ENCODE results near the gene PSMB5. TPM values are rescaled to one million over a fixed set of nuclear protein-coding genes. Genes with fewer than 3 reads are reported as not detected.

Gene PSMB5
- total and polyA plus RNA-seq, 2 of the 13 experiments (the other 11 are each of a cell fraction or from before 2014, with no cell fraction given) = 705 to 871 TPM

DNA sequence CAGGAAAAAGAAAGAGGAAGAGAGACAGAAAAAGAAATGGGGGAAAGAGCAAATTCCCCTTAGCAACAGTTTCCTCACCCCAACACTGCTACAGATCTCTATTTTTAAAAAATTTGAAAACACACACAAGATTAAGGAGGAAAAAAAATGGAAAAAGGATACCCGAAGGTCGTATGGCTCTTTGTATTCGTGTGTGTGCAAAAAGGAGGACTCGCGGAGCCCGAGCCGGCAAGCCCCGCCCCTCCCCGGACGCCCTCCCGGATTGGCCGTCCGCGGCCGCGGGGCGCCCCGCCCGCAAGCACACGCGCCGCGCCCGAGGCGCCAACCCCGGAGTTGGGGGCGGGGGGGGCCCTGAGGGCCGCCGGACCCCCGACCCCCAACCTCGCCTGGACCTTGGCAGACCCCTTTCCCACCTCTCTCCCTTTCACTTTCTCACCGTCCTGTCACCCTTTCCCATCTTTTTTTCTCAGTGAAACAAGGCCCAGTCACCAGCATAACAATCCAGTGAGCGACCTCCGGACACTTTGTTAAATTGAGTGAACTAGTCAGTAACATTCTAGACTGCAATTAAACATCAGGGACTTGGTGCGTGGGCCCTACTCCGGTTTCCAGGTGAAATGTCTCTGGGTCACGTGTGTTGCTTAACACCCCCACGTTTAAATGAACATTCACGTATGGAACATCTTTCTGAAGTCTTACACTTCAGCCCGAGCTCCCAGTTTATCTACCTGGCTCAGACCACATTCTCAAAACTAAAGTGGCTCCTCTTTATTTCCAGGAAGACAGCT is 24.6 kb downstream of the PSMB5 start, which contains the start of gene C14orf93 (continued):
- TF ChIP-seq GPBP1L1 (CRISPR knock-in tag; IDR thresholded peaks at IDR 0.05) = no peak
- TF ChIP-seq, protein P1, sequence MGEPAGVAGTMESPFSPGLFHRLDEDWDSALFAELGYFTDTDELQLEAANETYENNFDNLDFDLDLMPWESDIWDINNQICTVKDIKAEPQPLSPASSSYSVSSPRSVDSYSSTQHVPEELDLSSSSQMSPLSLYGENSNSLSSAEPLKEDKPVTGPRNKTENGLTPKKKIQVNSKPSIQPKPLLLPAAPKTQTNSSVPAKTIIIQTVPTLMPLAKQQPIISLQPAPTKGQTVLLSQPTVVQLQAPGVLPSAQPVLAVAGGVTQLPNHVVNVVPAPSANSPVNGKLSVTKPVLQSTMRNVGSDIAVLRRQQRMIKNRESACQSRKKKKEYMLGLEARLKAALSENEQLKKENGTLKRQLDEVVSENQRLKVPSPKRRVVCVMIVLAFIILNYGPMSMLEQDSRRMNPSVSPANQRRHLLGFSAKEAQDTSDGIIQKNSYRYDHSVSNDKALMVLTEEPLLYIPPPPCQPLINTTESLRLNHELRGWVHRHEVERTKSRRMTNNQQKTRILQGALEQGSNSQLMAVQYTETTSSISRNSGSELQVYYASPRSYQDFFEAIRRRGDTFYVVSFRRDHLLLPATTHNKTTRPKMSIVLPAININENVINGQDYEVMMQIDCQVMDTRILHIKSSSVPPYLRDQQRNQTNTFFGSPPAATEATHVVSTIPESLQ (CRISPR knock-in tag; conservative IDR thresholded peaks at IDR 0.05) = peak; percentile 11; the same call in 1 of the 2 replicates
- peak; percentile 15; the same call in 1 of the 2 replicates for TF ChIP-seq RAD51 (IDR thresholded peaks at IDR 0.05; ENCODE audit: borderline replicate concordance)
- TF ChIP-seq, protein P2, sequence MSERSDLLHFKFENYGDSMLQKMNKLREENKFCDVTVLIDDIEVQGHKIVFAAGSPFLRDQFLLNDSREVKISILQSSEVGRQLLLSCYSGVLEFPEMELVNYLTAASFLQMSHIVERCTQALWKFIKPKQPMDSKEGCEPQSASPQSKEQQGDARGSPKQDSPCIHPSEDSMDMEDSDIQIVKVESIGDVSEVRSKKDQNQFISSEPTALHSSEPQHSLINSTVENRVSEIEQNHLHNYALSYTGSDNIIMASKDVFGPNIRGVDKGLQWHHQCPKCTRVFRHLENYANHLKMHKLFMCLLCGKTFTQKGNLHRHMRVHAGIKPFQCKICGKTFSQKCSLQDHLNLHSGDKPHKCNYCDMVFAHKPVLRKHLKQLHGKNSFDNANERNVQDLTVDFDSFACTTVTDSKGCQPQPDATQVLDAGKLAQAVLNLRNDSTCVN (CRISPR knock-in tag; IDR thresholded peaks at IDR 0.05; ENCODE audit: borderline replicate concordance) = 0 out of 2 replicates have a peak, but pooled peaks have one; percentile 60
- peak; percentile 35 for TF ChIP-seq HNF4A (CRISPR knock-in tag; IDR thresholded peaks at IDR 0.05)
- TF ChIP-seq, protein P3, sequence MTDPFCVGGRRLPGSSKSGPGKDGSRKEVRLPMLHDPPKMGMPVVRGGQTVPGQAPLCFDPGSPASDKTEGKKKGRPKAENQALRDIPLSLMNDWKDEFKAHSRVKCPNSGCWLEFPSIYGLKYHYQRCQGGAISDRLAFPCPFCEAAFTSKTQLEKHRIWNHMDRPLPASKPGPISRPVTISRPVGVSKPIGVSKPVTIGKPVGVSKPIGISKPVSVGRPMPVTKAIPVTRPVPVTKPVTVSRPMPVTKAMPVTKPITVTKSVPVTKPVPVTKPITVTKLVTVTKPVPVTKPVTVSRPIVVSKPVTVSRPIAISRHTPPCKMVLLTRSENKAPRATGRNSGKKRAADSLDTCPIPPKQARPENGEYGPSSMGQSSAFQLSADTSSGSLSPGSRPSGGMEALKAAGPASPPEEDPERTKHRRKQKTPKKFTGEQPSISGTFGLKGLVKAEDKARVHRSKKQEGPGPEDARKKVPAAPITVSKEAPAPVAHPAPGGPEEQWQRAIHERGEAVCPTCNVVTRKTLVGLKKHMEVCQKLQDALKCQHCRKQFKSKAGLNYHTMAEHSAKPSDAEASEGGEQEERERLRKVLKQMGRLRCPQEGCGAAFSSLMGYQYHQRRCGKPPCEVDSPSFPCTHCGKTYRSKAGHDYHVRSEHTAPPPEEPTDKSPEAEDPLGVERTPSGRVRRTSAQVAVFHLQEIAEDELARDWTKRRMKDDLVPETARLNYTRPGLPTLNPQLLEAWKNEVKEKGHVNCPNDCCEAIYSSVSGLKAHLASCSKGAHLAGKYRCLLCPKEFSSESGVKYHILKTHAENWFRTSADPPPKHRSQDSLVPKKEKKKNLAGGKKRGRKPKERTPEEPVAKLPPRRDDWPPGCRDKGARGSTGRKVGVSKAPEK (CRISPR knock-in tag; IDR thresholded peaks at IDR 0.05; ENCODE audit: borderline replicate concordance) = 0 out of 2 replicates have a peak, but pooled peaks have one; percentile 13
- no peak for TF ChIP-seq ZNF143 (CRISPR knock-in tag; IDR thresholded peaks at IDR 0.05)
- TF ChIP-seq ZFX (CRISPR knock-in tag; IDR thresholded peaks at IDR 0.05; ENCODE audit: low read depth) = peak; percentile 81
- TF ChIP-seq ZBTB7B (CRISPR knock-in tag; IDR thresholded peaks at IDR 0.05) = peak; percentile 96
- peak; percentile 69 for TF ChIP-seq KDM2A (CRISPR knock-in tag; IDR thresholded peaks at IDR 0.05; ENCODE audit: borderline replicate concordance, low read depth)
- peak; percentile 74 for TF ChIP-seq TMF1 (CRISPR knock-in tag; IDR thresholded peaks at IDR 0.05; ENCODE audit: low read depth)
- TF ChIP-seq MAFF (IDR thresholded peaks at IDR 0.05; ENCODE audit: low read depth, low read length) = no peak
- TF ChIP-seq CERS6 (CRISPR knock-in tag; IDR thresholded peaks at IDR 0.05) = no peak
- TF ChIP-seq, protein P4, sequence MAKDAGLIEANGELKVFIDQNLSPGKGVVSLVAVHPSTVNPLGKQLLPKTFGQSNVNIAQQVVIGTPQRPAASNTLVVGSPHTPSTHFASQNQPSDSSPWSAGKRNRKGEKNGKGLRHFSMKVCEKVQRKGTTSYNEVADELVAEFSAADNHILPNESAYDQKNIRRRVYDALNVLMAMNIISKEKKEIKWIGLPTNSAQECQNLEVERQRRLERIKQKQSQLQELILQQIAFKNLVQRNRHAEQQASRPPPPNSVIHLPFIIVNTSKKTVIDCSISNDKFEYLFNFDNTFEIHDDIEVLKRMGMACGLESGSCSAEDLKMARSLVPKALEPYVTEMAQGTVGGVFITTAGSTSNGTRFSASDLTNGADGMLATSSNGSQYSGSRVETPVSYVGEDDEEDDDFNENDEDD (CRISPR knock-in tag; IDR thresholded peaks at IDR 0.05; ENCODE audit: borderline replicate concordance) = peak; percentile 87; the same call in 1 of the 2 replicates
- no peak for TF ChIP-seq SP1 (IDR thresholded peaks at IDR 0.05)
- TF ChIP-seq SP1 (CRISPR knock-in tag; IDR thresholded peaks at IDR 0.05) = peak; percentile 72; the same call in 1 of the 2 replicates
- 0 out of 2 replicates have a peak, but pooled peaks have one; percentile 87 for TF ChIP-seq ARID2 (CRISPR knock-in tag; IDR thresholded peaks at IDR 0.05; ENCODE audit: borderline replicate concordance)
- TF ChIP-seq FOXP1 (IDR thresholded peaks at IDR 0.05) = no peak
- 0 out of 2 replicates have a peak, but pooled peaks have one; percentile 12 for TF ChIP-seq FOXP1 (CRISPR knock-in tag; IDR thresholded peaks at IDR 0.05)
- TF ChIP-seq ZNF317 (CRISPR knock-in tag; IDR thresholded peaks at IDR 0.05) = peak; percentile 57; the same call in 1 of the 2 replicates
